Measurements from ENCODE around the gene ARNT2. TPM values are rescaled to one million over a fixed set of nuclear protein-coding genes. Genes with fewer than 3 reads are reported as not detected.

Gene ARNT2
- total and polyA plus RNA-seq, 2 of the 13 experiments (the other 11 are each of a cell fraction or from before 2014, with no cell fraction given) = 0.69 to 1.7 TPM

- no peak overlapping the region for H3K27ac ChIP-seq (ENCODE audit: extremely low read length, insufficient read depth, low read length)
- H2AFZ ChIP-seq (ENCODE audit: low read length) = no peak overlapping the region
- H3K27me3 ChIP-seq (ENCODE audit: control insufficient read depth in 1 of 2, insufficient read depth in 2 of 2, low read length in 2 of 2) = no peaks in the 10 kb centered on the region; a peak in 1 of 5 replicates
- no peaks in the 10 kb centered on the region for H4K20me1 ChIP-seq (ENCODE audit: insufficient read depth, low read length)
- H3K79me2 ChIP-seq (ENCODE audit: insufficient read depth, low read length) = no peaks in the 10 kb centered on the region
- POLR2A ChIA-PET = no interaction called here
- no peak overlapping the region for H3K4me2 ChIP-seq (ENCODE audit: low read depth, low read length)
- CTCF ChIA-PET (ENCODE audit: low intra/inter-chr PET ratio, low total read pairs) = no interaction called here
- no peak for DNase-seq (ENCODE audit: low spot score)
- no peaks in the 10 kb centered on the region for H3K9me3 ChIP-seq (ENCODE audit: low read length)
- H3K36me3 ChIP-seq (replicated peaks in 1 of 2; ENCODE audit: control insufficient read depth in 1 of 2, insufficient read depth in 2 of 2, low read length in 2 of 2) = no peaks in the 10 kb centered on the region
- H3K4me3 ChIP-seq (replicated peaks in 1 of 3; ENCODE audit: insufficient read depth in 1 of 3, low read depth in 2 of 3, low read length in 3 of 3) = no peak overlapping the region
- no peak for FAIRE-seq
- ATAC-seq = no peak
- intact Hi-C loops (cut with micrococcal nuclease; ENCODE audit: unreplicated experiment) (no loop called here), in situ Hi-C loops (cut with HindIII; ENCODE audit: extremely low pct_ligation_motif_present, low pct_unique_long_range_greater_than_20kb) (no loop called here)
- no peak overlapping the region for H3K9ac ChIP-seq (ENCODE audit: insufficient read depth, low read depth, low read length)
- TF ChIP-seq SP1 (IDR thresholded peaks at IDR 0.05) (no peak), SP1 (CRISPR knock-in tag; IDR thresholded peaks at IDR 0.05) (no peak), ZNF782 (CRISPR knock-in tag; IDR thresholded peaks at IDR 0.05; ENCODE audit: borderline replicate concordance) (no peak), RARG (CRISPR knock-in tag; IDR thresholded peaks at IDR 0.05; ENCODE audit: low read depth) (no peak), ZFP91 (CRISPR knock-in tag; IDR thresholded peaks at IDR 0.05; ENCODE audit: borderline replicate concordance) (no peak)
- TF ChIP-seq, protein P1, sequence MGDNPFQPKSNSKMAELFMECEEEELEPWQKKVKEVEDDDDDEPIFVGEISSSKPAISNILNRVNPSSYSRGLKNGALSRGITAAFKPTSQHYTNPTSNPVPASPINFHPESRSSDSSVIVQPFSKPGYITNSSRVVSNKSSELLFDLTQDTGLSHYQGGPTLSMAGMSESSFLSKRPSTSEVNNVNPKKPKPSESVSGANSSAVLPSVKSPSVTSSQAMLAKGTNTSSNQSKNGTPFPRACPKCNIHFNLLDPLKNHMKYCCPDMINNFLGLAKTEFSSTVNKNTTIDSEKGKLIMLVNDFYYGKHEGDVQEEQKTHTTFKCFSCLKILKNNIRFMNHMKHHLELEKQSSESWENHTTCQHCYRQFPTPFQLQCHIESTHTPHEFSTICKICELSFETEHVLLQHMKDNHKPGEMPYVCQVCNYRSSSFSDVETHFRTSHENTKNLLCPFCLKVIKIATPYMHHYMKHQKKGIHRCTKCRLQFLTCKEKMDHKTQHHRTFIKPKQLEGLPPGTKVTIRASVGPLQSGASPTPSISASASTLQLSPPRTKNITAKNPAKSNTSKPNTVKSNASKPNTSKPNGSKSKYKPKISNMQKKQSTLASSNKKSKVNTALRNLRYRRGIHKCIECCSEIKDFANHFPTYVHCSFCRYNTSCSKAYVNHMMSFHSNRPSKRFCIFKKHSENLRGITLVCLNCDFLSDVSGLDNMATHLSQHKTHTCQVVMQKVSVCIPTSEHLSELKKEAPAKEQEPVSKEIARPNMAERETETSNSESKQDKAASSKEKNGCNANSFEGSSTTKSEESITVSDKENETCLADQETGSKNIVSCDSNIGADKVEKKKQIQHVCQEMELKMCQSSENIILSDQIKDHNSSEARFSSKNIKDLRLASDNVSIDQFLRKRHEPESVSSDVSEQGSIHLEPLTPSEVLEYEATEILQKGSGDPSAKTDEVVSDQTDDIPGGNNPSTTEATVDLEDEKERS (CRISPR knock-in tag; IDR thresholded peaks at IDR 0.05) = no peak
- H3K4me1 ChIP-seq (ENCODE audit: insufficient read depth, low read length) = no peaks in the 10 kb centered on the region
- no TSS peak for BruUV-seq (replicated peaks)
- WGBS (ENCODE audit: low lambda C conversion rate) = 65% methylated on average over 7 of the region's 7 CpGs
Observed at GRCh38 chr15:80396096-80396495, 8.1 kb upstream of the ARNT2 start.

All from HepG2 (cell line).